Posterior vena cava (tissue), 2 donors: ENCODE data around the gene CHIA. TPM values are rescaled to one million over a fixed set of nuclear protein-coding genes. Genes with fewer than 3 reads are reported as not detected.
A peak's percentile ranks its signal among the peaks of the same experiment; 100 is the strongest.
"Not testable (repeated sequence)": the region's sequence is repeated elsewhere in the genome, so short reads cannot be mapped to it uniquely, and the experiment has no call there.

Source experiments
- DNase-seq: peaks from one replicate; pipeline ENCODE4 v3.0.0-alpha.2; 2020; ENCODE audit warnings: low spot score
- intact Hi-C, 2 donors: fragments of 100-400 bp; cut with DNase I; formaldehyde crosslinking; loops; one replicate each; pipeline versions ENCODE4 v1.14.1 to v1.14.2; 2022 to 2023
- total RNA-seq, 2 donors: library from RNA; stranded (reverse); fragmentation: NEBNext Ultra II Directional; extraction: Animal tissue kit (Norgen Biotek cat#: 25700); gene quantifications; one replicate each; pipeline ENCODE4 v1.2.1, GENCODE V29; 2021
- donor health status: DM: yes; HTN: yes; CAD: no.
- donor health status: DM: yes; HTN: yes; CAD: no.

The CHIA gene
- total RNA-seq, 2 donors from 2014 or later = not detected

DNA sequence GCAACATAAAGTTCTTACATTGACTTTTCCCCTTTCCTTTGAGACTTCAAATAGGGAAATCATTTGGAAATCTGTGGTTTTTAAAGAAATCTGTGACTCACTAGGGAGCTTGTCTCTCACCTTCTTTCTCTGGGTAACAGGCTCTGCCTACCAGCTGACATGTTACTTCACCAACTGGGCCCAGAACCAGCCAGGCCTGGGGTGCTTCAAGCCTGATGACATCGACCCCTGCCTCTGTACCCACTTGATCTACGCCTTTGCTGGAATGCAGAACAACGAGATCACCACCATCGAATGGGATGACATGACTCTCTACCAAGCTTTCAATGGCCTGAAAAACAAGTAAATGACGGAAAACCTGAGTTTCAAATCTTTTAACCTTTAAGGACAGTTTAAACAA lies 9.2 kb upstream of the CHIA start:
- intact Hi-C loops = no loop called here
- DNase-seq = no peak

DNA sequence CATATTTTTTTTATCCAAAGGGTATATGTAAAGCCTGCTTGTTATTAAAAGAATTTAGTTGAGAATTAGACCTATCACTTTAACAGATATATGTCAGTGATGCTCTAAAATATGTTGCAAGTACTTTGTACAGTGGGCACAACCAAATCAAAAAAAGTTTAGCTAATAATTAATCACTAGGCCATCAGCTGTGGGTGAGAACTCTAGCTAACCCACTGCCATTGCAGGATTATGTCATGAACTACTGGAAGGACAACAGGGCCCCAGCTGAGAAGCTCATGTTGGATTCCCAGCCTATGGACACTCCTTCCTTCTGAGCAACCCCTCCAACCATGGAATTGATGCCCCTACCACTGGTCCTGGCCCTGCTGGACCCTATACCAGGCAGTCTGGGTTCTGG lies 6.8 kb upstream of the CHIA start:
- intact Hi-C loops = no loop called here
- DNase-seq = no peak

DNA sequence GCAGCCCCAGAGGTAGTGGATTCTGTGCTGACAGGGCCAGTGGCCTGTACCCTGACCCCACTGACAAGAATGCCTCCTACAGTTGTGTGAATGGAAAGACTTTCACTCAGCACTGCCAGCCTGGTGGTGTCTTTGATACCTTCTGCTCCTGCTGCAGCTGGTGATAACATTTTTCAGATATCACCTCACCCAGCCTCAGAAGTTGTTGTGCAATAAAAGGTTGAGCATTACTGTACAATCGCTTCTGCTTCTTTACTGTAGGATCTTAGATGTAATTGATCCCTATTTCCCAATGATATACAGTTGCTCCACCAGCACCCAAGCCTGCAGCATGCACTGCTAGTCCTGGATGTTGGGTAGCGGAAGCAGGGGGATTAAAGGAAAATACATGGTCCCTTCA lies 4.8 kb upstream of the CHIA start:
- no peak for DNase-seq
- intact Hi-C loops = no loop called here

GRCh38 chr1:111286912-111287311 lies 3.7 kb upstream of the CHIA start:
- intact Hi-C loops = no loop called here
- DNase-seq = no peak

- no peak for DNase-seq
- intact Hi-C loops = no loop called here
Observed at GRCh38 chr1:111289371-111289770, 1.3 kb upstream of the CHIA start.

GRCh38 chr1:111290104-111290503 lies 547 bp upstream of the CHIA start:
- intact Hi-C loops = no loop called here
- no peak for DNase-seq

- intact Hi-C loops = no loop called here
- no peak for DNase-seq
Observed at GRCh38 chr1:111294390-111294789, 3.7 kb downstream of the CHIA start.

DNA sequence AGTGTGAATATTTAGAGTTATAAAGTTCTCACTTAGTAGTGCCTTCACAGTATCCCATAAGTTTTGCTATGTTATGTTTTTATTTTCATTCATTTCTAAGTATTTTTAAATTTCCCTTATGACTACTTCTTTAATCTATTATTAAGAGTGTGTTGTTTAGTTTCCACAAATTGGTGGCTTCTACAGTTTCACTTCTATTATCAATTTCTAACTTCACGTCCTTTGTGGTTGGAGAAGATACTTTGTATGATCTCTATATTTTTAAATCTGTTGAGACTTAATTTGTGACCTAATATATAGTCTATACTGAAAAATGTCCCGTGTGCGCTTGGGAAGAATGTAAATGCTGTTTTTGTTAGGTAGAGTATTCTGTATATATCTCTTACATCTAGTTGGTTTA lies 11.7 kb downstream of the CHIA start:
- no peak for DNase-seq
- intact Hi-C loops = no loop called here

DNA sequence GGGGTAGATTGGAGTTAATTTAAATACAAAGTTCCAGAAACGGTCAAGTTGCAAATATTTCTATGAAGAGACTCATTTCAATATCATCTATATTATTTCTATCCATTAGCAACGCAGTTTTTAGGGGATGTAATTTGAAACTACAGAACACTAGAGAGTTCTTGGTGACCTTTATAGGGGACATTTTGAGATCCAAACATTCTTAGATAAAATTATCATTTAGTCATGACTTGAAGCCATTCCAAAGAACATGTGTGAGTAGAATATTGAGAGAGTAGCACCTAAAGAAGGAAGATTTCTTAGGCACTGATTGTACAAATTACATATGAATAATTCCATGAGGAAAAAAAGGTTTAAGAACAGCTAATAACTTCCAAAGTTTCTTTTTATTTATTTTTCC lies 19.0 kb downstream of the CHIA start:
- no peak for DNase-seq
- intact Hi-C loops = no loop called here

GRCh38 chr1:111318523-111318922 lies 27.9 kb downstream of the CHIA start:
- intact Hi-C loops = no loop called here

GRCh38 chr1:111320066-111320879 lies 29.6 kb downstream of the CHIA start:
- intact Hi-C loops = no loop called here
- DNase-seq = peak; percentile 68

More at GRCh38 chr1:111318523-111318922, 27.9 kb downstream of the CHIA start:
- DNase-seq = no peak

- intact Hi-C loops = no loop called here
- no peak for DNase-seq
Observed at GRCh38 chr1:111323231-111323630, 32.6 kb downstream of the CHIA start.

DNA sequence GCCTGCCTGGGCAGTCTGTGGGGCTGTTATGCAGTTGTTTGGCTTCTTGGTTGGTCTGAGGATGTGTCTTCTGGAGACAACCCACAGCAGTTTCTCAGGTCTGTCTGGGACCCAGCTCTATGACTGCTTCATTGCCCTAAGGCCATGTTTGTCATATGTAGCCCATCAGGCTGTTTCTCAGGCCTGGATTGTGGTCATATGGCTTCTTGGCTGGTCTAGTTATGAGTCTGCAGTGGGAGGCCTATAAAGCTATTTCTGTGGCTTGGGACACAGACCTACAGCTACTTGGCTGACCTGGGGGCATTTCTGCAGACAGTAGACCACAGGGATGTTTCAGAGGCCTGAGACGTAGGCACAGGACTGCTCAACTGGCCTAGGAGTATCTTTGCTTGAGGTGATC lies 41.5 kb downstream of the CHIA start:
- intact Hi-C loops = no loop called here
- DNase-seq = no peak

DNA sequence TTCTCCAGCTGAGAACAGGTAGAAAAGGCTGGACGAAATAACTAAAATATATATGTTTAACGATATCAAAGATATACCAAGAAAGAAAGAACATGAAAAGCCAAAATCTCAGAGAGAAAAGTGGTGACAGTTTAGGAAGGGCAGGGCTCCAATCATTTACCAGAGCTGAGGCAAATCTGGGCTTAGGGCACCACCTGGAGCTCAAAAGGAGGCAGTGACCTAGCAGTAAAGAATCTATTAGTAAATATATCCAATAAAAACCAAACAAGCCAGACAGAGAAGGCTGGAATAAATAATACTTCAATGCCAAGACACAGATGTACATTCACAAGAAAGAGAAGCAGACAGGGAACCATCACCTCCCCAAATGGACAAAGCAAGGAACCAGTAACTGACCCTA lies 43.5 kb downstream of the CHIA start:
- DNase-seq = no peak
- intact Hi-C loops = no loop called here

GRCh38 chr1:111335214-111335877 lies 44.7 kb downstream of the CHIA start:
- intact Hi-C loops, DNase-seq: not testable (repeated sequence)

DNA sequence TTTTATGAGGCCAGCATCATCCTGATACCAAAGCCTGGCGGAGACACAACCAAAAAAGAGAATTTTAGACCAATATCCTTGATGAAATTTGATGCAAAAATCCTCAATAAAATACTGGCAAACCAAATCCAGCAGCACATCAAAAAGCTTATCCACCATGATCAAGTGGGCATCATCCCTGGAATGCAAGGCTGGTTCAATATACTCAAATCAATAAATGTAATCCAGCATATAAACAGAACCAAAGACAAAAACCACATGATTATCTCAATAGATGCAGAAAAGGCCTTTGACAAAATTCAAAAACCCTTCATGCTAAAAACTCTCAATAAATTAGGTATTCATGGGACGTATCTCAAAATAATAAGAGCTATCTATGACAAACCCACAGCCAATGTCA lies 48.2 kb downstream of the CHIA start:
- intact Hi-C loops, DNase-seq: not testable (repeated sequence)

DNA sequence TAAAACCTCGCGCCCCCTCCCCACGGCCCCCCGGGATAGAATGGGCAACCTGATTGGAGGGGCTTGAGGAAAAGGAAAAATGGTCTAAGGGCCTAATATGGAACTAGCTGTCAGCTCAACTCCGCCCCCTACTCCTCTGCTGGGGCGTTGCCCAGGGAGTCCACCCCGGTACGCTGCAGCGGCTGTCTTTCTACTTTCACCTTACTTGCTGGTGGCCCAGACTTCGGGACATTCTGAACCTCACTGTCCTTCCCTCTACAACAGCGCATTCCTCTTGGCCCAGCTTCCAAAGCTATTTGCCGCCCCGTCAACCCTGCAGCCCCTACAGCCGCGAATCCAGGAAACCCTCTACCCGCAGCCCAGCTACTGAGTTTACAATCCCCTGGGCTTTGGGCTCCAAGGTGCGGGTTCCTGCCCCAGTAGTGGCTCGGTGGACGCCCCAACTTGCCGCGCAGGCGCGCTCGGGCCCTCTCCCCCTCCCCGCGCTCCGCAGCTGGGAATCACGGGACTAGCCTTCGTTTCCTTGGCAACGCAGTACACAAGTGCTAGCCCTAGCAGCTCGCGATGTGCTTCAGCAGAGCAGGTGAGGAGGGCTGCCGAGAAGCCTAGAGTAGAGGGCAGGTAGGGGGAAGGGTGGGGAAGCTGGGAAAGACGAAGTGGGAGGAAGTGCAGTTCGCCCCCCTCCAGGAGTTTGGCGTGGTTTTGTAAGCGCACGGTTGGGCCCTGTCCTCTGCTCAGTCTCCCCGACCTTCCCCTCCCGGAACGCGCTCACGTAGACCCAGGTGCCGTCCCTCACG lies 55.6 kb downstream of the CHIA start:
- DNase-seq = peak; percentile 95
- intact Hi-C loops = loop anchor here in 1 of 2 donors (5.0 kb wide), 1 partner anchor 199 kb away; no protein-coding TSS in a partner anchor

DNA sequence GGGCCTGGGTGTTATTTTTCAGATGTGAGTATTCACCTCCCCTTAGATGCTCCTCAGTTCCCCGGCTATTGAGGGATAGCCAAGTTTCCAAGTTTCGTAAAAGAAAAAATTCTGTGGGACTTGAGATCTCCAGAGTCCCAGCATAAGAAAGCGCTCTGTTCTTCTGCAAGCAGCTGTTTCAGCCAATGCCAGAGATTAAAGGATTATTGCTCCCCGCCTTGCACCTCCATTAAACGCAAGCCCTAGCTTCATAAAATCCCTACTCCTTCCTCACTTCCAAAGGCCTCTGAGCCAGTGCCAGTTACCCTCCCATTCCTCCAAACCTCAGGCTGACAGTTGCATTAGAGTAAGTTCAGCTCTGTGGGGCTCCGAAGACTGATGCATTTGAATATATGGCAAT lies 56.4 kb downstream of the CHIA start:
- intact Hi-C loops = loop anchor here in 1 of 2 donors (5.0 kb wide), 1 partner anchor 200 kb away; no protein-coding TSS in a partner anchor

GRCh38 chr1:111351700-111352099 lies 61.0 kb downstream of the CHIA start:
- no peak for DNase-seq
- intact Hi-C loops = no loop called here

More for the DNA sequence above, 56.4 kb downstream of the CHIA start:
- DNase-seq = no peak

DNA sequence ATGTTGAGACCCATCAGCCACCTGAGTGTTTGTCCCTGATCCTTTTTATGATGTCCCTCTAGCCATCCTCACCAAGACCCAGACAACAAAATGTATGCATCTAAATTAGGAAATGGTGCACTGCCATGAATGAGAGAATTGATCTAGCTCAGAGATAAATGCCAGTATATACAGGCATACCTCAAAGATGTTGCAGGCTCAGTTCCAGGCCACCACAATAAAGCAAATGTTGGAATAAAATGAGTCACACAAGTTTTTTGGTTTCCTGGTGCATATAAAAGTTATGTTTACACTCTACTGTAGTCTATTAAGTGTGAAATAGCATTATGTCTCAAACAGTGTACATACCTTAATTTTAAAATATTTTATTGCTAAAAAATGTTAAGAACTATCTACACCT lies 63.9 kb downstream of the CHIA start:
- no peak for DNase-seq
- intact Hi-C loops = no loop called here
